KOPT-K1 (cell line): Measurements from ENCODE around the gene SRF.
A peak's percentile ranks its signal among the peaks of the same experiment; 100 is the strongest.

ENCODE experiments used
- H3K27ac ChIP-seq: fragments of 200-600 bp; sonication (generic); 2 replicates; pipeline ENCODE4 v1.5.1; 2016; ENCODE audit warnings: antibody characterized with exemption, mild to moderate bottlenecking, low read depth, low read length; ENCODE audit not compliant: poor library complexity, severe bottlenecking
- H3K36me3 ChIP-seq: fragments of 200-600 bp; sonication (generic); 2 replicates; pipeline ENCODE4 v1.5.1; 2017; ENCODE audit warnings: antibody characterized with exemption, mild to moderate bottlenecking, low read length, moderate library complexity; ENCODE audit not compliant: insufficient read depth
- H3K9me3 ChIP-seq: fragments of 200-600 bp; sonication (generic); 2 replicates; pipeline ENCODE4 v1.5.1; 2017; ENCODE audit warnings: antibody characterized with exemption, low read length, mild to moderate bottlenecking; ENCODE audit not compliant: insufficient read depth, poor library complexity, severe bottlenecking

The SRF gene

DNA sequence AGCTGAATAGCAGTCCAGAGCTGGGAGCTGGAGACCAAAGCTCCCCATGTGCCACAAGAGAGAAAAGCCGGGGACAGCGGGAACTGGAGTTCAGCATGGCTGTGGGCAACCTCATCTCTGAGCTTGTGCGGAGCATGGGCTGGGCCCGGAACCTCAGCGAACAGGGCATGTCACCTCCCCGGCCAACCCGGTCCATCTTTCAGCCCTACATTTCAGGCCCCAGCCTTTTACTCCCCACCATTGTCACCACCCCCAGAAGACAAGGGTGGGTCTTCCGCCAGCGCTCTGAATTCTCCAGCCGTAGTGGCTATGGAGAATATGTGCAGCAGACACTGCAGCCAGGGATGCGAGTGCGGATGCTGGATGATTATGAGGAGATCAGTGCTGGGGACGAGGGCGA, 14.9 kb downstream of the SRF start:
- Histone ChIP-seq H3K9me3 (no peaks in the 10 kb centered on the region), H3K27ac (peak overlapping the region; percentile 41), H3K36me3 (peaks cover 58% of the 10 kb centered on the region)

DNA sequence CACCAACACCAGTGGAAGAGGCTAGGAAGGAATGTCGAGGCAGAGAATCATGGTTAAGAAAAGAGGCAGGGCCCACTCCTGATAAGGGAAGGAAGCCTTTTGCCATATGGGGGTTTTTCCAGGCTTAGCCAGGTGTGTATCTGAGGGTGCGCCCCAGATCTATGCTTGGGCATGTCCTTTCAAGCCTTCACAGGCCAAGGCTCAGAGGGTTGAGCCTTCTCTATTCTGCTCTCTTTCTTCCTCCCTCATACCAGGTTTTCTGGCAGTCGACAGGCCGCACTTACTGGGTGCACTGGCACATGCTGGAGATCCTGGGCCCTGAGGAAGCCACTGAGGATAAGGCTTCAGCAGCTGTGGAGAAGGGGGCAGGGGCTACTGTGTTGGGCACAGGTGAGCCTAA, 15.6 kb downstream of the SRF start:
- Histone ChIP-seq H3K9me3 (no peaks in the 10 kb centered on the region), H3K27ac (no peak overlapping the region), H3K36me3 (peaks cover 58% of the 10 kb centered on the region)

DNA sequence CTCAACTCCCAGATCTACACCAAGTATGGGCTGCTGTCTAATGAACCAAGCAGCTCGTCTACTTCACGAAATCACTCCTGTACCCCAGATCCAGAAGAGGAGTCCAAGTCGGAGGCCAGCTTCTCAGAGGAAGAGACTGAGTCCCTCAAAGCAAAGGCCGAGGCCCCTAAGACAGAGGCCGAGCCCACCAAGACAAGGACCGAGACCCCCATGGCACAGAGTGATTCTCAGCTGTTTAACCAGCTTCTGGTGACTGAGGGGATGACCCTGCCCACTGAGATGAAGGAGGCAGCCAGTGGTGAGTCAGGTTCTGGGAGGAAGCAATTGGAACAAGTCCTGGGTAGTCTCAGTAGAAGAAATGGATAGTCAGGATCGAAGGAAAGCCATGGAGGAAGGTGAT, 16.8 kb downstream of the SRF start:
- Histone ChIP-seq H3K36me3 (peaks cover 67% of the 10 kb centered on the region), H3K27ac (no peak overlapping the region), H3K9me3 (no peaks in the 10 kb centered on the region)

DNA sequence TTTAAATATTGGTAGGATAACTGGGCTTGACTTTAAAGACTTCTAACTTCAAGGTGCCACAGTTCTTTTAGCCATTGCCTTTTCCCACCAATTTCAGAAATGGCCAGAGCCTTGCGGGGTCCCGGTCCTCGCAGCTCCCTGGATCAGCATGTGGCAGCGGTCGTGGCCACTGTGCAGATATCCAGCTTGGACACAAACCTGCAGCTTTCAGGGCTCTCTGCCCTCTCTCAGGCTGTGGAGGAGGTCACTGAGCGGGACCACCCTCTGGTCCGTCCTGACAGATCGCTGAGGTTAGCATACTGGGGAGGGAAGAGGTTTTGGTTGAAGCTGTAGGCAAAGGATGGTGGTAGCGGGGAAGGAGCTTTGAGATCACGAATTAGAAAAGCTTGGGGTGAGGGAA, 17.4 kb downstream of the SRF start:
- peaks cover 73% of the 10 kb centered on the region for H3K36me3 ChIP-seq
- H3K27ac ChIP-seq, result no peak overlapping the region
- H3K9me3 ChIP-seq, result no peaks in the 10 kb centered on the region

DNA sequence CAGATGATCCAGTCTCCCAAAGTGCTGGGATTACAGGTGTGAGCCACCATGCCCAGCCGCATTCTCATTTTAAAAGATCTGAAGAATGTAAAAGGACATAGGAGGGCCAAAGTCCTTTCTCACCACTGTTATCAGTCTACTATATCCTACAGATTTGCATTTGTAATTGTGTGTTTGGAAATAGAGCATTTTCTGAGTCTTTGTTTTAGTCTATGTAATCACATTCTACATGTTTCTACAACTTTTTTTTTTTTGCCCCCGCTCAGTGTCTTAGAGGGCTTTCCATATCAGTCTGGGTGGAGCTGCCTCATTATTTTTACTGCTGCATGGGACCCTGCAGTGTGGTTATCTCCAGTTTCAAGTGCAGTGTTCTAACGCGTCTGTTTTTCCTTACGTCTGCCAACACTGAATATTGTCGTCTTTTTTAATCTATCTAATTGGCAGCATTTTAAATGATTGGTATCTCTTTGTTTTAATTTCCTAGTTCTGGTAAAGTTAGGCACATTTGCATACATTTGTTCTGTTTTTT, 18.8 kb downstream of the SRF start:
- Histone ChIP-seq H3K27ac (no peak overlapping the region), H3K9me3 (no peaks in the 10 kb centered on the region), H3K36me3 (peaks cover 75% of the 10 kb centered on the region)

DNA sequence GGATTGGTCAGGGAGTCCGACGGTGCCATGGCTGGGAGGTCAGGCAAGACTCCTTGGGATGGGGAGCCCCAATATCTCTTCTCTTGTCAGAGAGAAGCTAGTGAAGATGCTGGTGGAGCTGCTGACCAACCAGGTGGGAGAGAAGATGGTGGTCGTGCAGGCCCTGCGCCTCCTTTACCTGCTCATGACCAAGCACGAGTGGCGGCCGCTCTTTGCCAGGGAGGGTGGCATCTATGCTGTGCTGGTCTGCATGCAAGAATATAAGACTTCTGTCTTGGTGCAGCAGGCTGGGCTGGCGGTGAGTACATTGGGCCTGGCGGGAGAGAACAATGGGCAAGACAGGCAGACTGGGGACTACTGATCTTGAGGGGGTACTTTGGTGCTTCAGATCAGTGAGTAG, 21.8 kb downstream of the SRF start:
- H3K36me3 ChIP-seq, result peaks cover 81% of the 10 kb centered on the region
- no peaks in the 10 kb centered on the region for H3K9me3 ChIP-seq
- H3K27ac ChIP-seq, result no peak overlapping the region

DNA sequence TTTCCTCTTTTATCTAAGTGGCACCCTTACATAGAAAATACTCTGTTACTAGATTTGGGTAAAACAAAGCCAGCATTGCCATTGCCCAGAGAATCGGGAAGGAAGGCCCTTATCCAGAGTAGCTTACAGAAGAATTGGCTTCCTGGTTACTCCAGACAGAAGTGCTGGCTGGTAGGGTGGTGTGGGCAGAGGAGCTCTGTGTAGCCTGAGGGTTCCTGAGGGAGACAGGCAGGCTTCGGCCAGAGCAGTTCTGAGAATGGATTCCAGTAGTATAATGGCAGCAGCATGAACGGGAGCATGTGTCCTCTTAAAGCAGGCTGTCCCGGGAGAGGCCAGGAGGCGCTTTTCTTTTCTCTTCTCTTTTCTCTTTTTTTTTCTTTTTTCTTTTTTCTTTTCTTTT, 22.9 kb downstream of the SRF start:
- Histone ChIP-seq H3K9me3 (no peaks in the 10 kb centered on the region), H3K36me3 (peaks cover 78% of the 10 kb centered on the region), H3K27ac (no peak overlapping the region)

DNA sequence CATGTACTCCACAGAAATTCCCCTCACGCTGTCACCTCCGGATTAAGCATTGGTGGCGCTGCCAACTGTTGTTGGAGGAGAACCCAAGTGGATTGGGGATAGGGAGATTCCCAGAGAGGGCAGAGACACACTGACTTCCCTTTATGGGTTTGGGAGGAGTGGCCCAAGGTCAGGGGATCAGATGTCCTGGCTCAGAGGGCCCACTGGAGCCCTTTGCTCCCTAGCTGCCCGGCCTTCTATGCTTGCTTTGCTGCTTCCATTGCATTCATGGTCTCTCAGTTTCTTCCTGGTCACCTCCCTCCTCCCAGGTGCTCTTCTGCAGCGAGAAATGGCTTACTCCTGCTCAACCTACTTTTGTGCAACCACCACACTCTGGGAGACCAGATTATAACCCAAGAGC, 25.3 kb downstream of the SRF start:
- H3K36me3 ChIP-seq, result peaks cover 86% of the 10 kb centered on the region

DNA sequence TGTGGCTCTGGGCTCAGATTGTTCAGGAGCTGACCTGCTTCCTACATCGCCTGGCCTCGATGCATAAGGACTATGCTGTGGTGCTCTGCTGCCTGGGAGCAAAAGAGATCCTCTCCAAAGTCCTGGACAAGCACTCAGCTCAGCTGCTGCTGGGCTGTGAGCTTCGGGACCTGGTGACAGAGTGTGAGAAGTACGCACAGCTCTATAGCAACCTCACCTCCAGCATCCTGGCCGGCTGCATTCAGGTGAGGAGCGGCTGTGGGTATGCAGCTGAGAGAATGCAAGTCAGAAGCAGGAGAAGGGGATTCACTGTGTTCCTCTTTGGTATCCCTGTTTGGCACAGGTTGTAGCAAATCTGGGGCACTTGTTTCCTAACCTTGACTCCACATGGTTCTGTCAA, 28.8 kb downstream of the SRF start:
- Histone ChIP-seq H3K9me3 (no peaks in the 10 kb centered on the region), H3K36me3 (peaks cover 81% of the 10 kb centered on the region), H3K27ac (no peak overlapping the region)

More for the DNA sequence above, 25.3 kb downstream of the SRF start:
- Histone ChIP-seq H3K27ac (no peak overlapping the region), H3K9me3 (no peaks in the 10 kb centered on the region)

DNA sequence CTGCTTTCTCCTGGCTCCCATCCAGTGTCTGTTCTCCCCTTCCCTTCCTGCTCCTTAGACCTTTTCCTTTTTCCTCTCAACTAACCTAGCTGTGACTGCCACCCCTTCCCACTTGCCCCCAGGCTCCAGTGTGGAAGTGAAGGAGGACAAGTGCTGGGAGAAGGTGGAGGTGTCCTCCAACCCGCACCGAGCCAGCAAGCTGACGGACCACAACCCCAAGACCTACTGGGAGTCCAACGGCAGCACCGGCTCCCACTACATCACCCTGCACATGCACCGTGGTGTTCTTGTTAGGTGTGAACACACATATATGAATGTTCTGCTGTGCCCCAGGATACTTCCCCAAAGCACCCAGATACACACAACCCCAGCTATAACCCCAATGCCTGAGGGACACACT, 29.5 kb downstream of the SRF start:
- H3K36me3 ChIP-seq, result peaks cover 81% of the 10 kb centered on the region
- no peak overlapping the region for H3K27ac ChIP-seq
- no peaks in the 10 kb centered on the region for H3K9me3 ChIP-seq

DNA sequence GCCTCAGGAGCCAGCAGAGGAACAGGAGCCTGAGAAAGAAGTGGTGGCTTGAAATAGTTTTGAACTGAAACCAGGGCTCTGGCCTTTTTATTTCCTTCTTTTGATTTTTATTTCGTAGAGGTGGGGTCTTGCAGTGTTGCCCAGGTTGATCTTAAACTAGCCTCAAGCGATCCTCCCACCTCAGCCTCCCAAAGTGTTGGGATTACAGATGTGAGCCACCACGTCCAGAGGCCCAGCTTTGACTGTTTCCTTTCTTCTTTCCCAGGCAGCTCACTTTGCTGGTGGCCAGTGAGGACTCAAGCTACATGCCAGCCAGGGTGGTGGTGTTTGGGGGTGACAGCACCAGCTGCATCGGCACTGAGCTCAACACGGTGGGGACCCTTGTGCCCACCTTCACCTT, 31.4 kb downstream of the SRF start:
- Histone ChIP-seq H3K36me3 (peaks cover 67% of the 10 kb centered on the region; the same call in 1 of the 2 replicates), H3K9me3 (no peaks in the 10 kb centered on the region), H3K27ac (no peak overlapping the region)

DNA sequence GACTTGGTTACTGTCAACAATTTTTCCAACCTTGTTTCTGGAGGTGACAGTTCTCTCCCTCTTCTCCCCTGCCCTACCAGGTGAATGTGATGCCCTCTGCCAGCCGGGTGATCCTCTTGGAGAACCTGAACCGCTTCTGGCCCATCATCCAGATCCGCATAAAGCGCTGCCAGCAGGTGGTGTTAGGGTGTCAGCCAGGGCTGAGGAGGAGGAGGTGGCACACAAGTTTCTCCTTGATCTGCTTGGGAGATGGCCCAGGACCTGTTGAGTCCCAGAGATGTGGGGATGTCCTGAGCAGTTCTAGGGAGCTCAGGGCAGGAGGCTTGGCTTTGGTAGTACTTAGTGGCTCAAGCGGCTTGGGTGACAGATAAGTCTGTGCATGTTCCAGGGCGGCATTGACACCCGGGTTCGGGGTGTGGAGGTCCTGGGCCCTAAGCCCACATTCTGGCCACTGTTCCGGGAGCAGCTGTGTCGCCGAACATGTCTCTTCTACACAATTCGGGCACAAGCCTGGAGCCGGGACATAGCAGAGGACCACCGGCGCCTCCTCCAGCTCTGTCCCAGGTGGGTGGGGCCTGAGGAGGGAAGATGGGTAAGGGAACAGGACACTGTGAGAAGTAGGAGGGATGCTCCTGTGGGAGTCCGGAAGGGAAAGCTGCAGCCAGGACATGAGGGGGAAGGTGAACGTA, 32.1 kb downstream of the SRF start:
- no peaks in the 10 kb centered on the region for H3K9me3 ChIP-seq
- peaks cover 61% of the 10 kb centered on the region; the same call in 1 of the 2 replicates for H3K36me3 ChIP-seq
- H3K27ac ChIP-seq, result no peak overlapping the region

DNA sequence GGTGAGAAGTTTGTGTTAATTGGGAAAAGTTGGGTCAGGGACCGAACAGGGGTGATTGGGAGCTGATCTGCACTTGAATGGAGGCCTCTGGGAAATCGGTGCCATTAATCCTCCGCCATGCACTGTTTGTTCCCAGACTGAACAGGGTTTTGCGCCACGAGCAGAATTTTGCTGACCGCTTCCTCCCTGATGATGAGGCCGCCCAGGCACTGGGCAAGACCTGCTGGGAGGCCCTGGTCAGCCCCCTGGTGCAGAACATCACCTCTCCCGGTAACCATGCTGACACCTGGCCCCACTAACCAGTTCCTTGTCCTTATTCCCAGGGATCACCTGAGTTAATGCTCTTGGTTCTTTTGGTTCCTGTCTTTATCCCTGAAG, 32.6 kb downstream of the SRF start:
- no peak overlapping the region for H3K27ac ChIP-seq
- no peaks in the 10 kb centered on the region for H3K9me3 ChIP-seq
- H3K36me3 ChIP-seq, result peaks cover 56% of the 10 kb centered on the region; the same call in 1 of the 2 replicates

DNA sequence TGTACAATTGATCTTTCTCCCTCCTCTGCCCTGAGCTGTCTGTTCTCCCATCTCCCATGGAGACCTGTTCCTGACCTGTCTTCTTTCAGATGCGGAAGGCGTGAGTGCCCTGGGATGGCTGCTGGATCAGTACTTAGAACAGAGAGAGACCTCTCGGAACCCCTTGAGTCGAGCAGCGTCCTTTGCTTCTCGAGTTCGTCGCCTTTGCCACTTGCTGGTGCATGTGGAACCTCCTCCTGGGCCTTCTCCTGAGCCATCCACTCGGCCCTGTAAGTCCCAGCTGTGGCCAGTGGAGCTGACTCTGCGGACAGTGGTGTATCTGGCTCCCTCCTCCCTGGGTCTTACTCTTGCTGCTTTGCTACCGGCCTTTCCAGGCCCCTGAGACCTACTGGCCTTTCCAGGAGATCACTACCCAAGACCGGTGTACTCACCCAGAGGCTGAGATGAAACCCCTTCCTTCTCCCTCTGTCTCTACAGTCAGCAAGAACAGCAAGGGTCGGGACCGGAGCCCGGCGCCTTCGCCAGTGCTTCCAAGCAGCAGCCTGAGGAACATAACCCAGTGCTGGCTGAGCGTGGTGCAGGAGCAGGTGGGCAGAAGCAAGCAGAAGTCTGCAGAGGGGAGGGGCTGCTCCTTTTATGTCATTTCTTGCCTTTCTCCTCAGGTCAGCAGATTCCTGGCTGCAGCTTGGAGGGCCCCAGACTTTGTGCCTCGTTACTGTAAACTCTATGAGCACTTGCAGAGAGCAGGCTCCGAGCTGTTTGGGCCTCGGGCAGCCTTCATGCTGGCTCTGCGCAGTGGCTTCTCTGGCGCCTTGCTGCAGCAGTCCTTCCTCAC, 33.4 kb downstream of the SRF start:
- peaks cover 50% of the 10 kb centered on the region; the same call in 1 of the 2 replicates for H3K36me3 ChIP-seq
- H3K27ac ChIP-seq, result no peak overlapping the region
- no peaks in the 10 kb centered on the region for H3K9me3 ChIP-seq

DNA sequence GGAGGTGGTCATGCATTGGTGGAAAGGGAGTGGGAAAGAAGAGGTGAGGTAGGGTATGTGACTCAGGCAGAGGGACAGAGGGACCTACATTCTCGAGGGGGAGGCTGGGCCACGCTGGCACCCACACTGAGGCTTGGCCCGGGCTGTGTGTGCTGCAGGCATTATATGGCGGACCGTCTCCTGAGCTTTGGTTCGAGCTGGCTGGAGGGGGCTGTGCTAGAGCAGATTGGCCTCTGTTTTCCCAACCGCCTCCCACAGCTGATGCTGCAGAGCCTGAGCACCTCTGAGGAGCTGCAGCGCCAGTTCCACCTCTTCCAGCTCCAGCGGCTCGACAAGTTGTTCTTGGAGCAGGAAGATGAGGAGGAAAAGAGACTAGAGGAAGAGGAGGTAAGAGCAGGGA, 34.8 kb downstream of the SRF start:
- Histone ChIP-seq H3K27ac (no peak overlapping the region), H3K36me3 (peaks cover 36% of the 10 kb centered on the region; the same call in 1 of the 2 replicates), H3K9me3 (no peaks in the 10 kb centered on the region)
